ENCODE measurements around the gene SPATA4. TPM values are rescaled to one million over a fixed set of nuclear protein-coding genes. Genes with fewer than 3 reads are reported as not detected.

SPATA4 gene
- under 0.01 TPM in 1 of 2 replicates, not detected in the other for total RNA-seq

DNA sequence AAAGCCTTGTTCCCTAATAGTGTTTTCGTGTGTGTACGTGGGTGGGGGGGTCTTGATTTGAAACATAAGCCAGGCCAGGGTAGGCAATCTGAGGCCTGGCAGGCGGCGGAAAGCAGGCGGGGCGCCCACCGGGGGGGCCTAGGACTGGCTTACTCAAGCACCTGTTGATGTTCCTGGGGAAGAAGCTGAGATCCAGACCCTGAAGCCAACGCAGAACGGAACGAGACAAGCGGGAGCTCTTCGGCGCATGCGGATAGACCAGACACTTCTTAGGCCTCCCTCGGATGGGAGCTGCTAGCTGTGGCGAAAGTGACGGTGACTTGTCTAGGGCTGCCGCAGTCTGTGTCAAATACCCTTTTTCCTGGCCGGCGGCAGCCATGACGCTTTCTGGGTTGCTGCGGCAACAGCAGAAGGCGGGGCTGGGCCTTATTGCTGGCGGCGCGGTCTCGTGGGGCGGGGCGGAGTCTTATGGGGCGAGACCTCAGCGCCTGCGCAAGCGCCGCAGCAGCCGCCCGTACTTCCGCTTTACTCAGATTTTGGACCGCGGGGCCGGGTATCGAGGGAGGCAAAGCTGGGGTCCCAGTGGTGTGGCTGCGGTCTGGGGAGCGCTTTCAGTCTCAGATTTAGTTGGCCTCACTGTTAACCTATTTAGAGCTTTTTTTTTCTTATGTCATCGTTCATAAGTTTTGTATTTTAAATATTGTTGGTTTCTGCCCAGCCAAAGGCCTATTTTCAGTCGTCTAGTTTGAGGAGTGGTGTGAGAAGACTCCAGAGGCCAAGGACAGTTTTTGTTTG is at the start of gene SPATA4:
Gene SPATA4, minus strand, starts transcription at position 402 of the 795 bp plus-strand sequence. Its CDS starts 23 bp downstream, at position 379.

Other genes starting within 250 kb of the SPATA4 start
- 0.15 and 0.32 TPM in 2 replicates for gene WDR17, start 129.7 kb downstream of the SPATA4 start, total RNA-seq
- not detected in 2 replicates for gene ASB5, start 73.6 kb upstream of the SPATA4 start, total RNA-seq
- gene SPCS3, start 124.4 kb upstream of the SPATA4 start, total RNA-seq: 129 and 132 TPM in 2 replicates